GM13977 (cell line): ENCODE measurements around the gene IQCH.
A peak's percentile ranks its signal among the peaks of the same experiment; 100 is the strongest.

Experiments used
- DNase-seq: peaks from one replicate; pipeline ENCODE4 v3.0.0; 2012; ENCODE audit warnings: low spot score
- in situ Hi-C: fragments of 300-500 bp; cut with MboI; formaldehyde crosslinking; loops from one replicate; pipeline ENCODE4 v1.12.0; 2022; ENCODE audit warnings: low sequenced_read_pairs, low pct_unique_long_range_greater_than_20kb, mixed read lengths, inconsistent platforms; ENCODE audit not compliant: unreplicated experiment
- TF ChIP-seq, protein P1 (sequence below): IDR thresholded peaks from 2 replicates; pipeline ENCODE4 v1.5.1; 2012; ENCODE audit warnings: mild to moderate bottlenecking, control low read depth; ENCODE audit not compliant: insufficient read depth; ENCODE audit errors: extremely low read depth, missing control alignments

Gene IQCH

DNA sequence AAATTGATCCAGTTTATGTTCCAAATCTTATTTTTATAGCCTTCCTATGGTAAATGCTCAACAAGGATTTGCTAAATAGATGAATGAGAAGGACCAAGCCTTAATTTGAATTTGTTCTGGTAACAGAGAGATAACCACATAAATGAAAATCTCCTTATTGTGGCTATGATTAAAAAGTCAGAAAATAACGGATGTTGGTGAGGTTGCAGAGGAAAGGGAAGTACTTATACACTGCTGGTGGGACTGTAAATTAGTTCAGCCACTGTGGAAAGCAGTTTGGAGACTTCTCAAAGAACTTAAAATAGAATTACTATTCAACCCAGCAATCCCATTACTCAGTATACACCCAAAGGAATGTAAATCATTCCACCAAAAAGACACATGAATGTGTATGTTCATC lies 26.3 kb upstream of the IQCH start:
- DNase-seq, result no peak
- TF ChIP-seq, protein P1, sequence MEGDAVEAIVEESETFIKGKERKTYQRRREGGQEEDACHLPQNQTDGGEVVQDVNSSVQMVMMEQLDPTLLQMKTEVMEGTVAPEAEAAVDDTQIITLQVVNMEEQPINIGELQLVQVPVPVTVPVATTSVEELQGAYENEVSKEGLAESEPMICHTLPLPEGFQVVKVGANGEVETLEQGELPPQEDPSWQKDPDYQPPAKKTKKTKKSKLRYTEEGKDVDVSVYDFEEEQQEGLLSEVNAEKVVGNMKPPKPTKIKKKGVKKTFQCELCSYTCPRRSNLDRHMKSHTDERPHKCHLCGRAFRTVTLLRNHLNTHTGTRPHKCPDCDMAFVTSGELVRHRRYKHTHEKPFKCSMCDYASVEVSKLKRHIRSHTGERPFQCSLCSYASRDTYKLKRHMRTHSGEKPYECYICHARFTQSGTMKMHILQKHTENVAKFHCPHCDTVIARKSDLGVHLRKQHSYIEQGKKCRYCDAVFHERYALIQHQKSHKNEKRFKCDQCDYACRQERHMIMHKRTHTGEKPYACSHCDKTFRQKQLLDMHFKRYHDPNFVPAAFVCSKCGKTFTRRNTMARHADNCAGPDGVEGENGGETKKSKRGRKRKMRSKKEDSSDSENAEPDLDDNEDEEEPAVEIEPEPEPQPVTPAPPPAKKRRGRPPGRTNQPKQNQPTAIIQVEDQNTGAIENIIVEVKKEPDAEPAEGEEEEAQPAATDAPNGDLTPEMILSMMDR, result no peak
- in situ Hi-C loops, result no loop called here

DNA sequence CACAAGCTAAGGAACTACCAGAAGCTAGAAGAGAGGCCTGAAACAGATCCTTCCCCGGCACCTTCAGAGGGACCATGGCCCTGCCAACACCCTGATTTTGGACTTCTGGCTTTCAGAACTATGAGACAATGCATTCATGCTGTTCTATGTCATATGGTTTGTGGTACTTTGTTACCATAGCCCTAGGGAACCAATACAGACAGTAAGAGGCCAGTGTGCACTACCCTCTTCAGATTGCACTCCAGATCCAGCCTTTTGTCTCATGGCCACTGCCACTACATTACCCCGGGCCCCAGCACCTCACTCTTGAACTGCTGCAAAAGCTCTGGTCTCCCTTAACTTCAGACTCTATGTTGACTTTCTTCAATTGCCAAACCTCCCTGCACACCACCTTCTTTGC lies 24.1 kb upstream of the IQCH start:
- no peak for DNase-seq
- in situ Hi-C loops, result no loop called here
- TF ChIP-seq, protein P1, result no peak

DNA sequence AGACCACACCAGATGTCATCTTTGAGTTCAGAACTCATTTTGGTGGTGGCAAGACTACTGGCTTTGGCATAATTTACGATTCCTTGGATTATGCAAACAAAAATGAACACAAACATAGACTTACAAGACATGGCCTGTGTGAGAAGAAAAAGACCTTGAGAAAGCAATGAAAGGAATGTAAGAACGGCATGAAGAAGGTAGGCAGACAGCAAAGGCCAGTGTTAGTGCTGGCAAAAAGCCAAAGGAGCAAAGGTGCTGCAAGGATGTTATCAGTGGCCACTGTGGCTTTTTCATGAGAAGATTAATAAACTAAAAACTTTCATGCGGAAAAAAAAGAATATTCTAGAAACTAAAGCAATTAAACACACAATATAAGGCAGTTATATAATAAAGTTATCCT lies 22.0 kb upstream of the IQCH start:
- in situ Hi-C loops, result no loop called here
- TF ChIP-seq, protein P1, result no peak
- DNase-seq, result no peak

DNA sequence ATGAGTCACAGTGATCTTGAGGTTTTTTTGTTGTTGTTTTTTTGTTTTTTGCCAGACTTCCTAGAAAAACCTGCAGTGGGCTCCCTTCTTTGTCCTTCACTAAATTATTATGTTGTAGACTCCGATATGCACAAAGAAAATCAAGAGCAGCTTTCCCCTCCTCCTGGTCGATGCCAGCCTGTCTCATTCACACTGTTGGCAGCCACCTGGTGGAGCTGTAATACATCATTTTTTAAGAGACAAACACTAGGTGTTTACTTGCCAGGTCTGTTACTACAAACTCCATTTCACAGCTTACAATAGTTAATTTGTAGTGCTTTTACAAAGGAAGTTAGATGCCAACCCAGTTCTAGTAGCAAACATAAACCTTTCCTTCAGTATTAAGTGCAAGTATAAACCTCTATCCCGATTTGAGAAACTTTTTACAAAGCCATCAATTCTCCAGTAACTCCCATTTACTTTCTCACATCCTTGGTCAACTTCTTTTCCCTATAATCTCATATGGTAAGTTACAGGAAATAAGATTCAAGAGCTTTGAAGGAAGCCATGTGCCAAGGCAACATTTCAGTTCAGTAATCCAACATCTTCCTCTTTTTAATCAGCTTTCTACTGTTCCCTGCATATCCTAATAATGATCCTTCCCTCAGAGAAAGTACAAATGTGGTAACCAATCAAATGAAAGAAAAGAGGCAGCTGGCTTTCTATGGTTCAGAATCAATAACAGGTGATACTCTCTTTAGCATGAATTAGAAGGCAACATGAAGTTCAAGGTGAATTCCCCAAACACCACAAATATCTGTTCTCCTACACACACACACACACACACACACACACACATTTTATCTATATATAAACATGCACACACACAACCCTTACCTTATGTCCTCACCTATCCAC lies 14.1 kb upstream of the IQCH start:
- in situ Hi-C loops, result no loop called here
- TF ChIP-seq, protein P1, result peak; percentile 37
- no peak for DNase-seq

DNA sequence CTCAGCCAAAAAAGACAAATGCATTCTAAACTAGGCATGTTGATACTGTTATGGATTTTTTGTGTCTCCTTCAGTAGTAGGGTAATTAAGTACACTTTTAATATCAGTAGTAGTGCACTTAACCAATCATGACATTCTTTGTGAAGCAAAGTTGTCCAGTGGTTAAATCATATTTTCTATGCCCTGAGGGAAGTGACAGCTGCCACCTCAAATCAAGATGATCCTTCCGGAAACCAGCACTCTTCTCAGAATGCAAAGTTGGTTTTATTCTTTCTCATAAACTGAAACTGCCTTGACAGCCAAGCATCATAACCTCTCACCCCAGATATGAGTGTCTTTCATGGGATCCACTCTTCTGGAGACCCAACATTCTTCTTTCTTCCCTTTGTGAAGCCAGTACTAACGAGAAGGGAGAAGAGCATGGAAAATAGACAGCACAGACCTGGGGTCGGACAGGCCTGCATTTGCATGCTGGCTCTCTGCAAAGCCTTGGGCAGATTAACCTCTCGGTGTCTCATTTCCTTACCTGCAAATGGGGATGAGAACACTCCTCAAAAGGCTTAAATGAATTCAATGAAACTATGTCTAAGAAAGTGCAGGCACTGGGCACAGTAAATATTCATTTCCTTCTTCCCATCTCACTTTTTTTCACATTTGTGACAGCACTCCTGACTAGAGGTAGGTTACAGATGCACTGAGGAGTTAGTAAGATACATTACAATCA lies 13.3 kb upstream of the IQCH start:
- TF ChIP-seq, protein P1, result no peak
- peak; percentile 77 for DNase-seq
- in situ Hi-C loops, result no loop called here

DNA sequence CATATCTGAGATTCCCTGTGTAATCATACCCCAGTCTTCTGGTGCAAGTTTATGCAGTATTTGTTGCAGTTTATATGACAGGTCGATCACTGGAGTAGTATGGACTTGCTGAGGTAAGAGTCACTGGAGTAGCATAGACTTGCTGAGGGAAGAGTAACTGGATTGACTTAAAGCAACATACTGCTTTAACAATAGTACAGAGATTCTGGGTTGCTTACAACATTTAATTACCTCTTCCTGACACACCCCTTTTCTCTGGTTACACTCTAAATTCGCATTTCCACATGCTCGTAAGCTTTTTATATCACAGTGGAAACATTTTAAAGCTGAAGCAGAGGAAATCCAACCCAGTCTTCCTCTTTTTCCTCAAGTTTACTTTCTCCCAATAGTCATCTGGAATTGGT lies 11.9 kb upstream of the IQCH start:
- TF ChIP-seq, protein P1, result no peak
- in situ Hi-C loops, result no loop called here
- DNase-seq, result no peak
